GM18867 (cell line): ENCODE results near the gene CCDC27.
A peak's percentile ranks its signal among the peaks of the same experiment; 100 is the strongest.

Experiments
- ATAC-seq: cut with Tn5 transposase; IDR thresholded peaks from one replicate; pipeline ENCODE4 v1.9.1; 2021; ENCODE audit warnings: mild to moderate bottlenecking, moderate library complexity; ENCODE audit not compliant: unreplicated experiment

Gene CCDC27

GRCh38 chr1:3774276-3774945, 22.2 kb downstream of the CCDC27 start:
- no peak for ATAC-seq

DNA sequence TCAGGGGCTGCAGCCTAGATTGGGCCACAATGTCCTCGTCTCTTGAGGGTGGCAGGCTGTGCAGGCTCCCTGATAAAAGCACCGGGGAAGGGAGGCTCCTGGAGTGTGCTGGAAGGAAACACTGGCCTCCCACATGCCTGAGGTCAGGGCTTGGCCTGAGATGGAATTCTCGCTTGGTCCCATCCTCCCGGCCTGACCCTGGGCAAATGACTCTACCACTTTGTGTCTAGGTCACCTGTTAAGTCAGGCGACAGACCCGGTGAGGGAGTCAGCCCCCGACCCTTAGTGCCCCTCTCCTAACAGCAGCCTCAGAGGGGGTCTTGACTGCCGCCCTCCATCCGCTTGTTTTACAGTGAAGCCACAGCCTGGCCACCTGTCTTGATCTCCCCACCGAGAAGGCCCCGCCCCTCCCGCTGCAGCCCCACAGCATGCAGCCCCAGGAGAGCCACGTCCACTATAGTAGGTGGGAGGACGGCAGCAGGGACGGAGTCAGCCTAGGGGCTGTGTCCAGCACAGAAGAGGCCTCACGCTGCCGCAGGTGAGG, 22.8 kb downstream of the CCDC27 start:
- ATAC-seq = no peak

- ATAC-seq = peak; percentile 38
These were observed 23.4 kb downstream of the CCDC27 start for GRCh38 chr1:3775490-3776230.

DNA sequence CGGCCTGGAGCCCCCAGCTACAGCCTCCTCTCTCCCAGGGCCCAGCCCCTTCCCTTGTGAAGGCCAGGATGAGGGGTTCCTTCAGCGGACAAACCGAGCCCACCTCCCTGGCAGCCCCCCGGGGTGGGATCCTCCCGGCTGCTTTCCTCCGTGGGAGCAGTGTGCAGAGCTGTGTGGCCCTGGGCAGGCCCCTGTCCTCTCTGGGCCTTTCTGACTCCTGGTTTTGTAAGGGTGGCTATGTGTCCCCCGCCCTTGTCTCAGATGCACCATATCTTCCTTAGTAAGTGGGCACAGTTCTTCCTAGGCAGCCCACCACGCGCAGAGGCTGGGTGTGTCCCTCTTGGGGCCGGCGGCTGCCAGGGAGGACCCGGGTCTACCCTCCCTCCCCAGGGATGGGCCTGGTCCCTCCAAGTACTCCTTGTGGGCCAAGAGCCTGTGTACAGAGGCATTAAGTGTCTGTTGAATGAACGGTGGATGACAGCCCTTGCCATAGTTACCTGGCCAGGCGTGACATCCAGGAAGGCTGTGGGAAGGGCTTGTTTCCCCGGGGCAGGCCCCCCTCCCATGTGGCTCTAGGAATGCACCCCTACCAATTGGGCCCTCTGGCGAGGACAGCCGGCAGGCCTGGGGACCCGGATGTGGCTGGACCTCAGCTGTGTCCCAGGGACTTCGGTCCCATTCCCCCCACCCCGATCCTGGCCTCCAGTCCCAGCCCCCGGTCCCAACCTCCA, 24.1 kb downstream of the CCDC27 start:
- no peak for ATAC-seq

GRCh38 chr1:3777078-3777547, 24.9 kb downstream of the CCDC27 start:
- ATAC-seq = no peak

DNA sequence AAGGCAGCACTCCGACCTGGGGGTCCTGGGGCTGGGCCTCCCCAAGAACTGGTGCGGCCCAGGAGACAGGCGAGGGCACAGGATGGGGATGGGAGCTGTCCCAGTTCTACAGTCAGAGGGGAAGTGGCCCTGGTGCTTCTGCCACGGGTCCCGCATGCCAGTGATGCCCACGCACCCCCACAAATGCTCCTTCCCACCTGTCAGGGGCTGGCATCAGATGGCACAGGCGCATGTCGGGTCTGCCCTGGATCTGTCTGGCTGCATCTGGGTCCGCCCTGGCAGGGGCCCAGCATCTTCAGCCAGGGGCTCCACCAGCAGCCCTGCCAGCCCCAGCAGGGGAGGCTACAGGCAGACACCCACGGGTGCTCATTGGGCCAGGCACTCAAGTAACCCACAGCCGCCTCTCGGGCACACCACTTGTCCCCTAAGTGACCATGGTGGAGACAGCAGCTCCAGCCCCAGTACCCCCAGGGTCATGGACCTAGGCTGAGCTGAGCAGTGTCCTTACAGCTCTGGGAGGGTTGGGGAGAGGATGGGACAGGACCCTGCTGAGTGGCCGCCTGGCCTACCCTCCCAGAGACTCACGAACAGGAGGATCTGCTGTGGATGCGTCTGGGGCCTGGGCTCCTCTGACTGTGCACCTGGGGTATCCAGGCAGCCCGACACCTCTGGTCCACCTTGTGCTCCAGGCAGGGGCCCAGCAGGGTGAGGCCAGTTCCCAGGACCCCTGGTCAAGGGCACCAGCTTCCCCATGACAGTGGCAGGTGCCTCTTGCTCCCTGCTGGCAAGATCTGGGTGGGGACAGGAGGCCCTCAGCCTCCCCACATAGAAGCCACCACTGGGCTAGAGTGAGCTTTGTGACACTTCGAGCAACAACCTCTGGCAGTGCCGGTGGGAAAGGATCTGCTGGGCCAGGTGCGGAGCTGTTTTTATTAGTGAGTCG, 25.7 kb downstream of the CCDC27 start:
- no peak for ATAC-seq

- no peak for ATAC-seq
These were observed 26.5 kb downstream of the CCDC27 start for GRCh38 chr1:3778590-3779264.

DNA sequence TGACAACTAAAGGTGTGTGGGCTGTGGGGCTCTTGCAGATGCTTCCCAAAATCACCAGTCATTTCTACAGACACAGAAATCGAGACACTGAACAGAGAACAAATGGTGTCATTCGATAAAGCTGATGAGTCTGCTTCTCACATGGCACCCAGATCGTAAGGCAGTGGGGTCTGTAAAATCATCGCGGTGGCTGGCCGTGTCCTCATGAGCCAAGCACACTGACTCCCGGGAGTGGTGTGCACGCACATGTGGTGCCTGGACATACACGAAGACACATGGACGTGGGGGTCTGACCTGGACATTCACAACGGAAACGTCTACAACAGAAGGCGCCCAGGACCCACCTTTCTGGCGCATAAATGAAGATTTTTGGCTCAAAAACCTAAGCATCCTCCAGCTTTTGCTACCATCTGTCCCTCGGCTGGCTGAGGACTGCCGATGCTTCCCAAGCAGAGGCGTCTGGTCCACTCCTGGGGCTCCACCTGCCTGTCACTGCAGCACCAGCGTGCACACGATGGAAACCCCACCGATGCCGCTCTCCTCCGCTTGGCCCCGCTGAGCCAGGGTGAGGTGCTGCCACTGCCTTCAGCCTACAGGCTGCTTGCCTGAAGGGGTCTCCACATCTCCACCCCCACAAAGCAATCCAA, 27.1 kb downstream of the CCDC27 start:
- ATAC-seq = no peak

- ATAC-seq = no peak
These were observed 27.7 kb downstream of the CCDC27 start for GRCh38 chr1:3779912-3780416.

DNA sequence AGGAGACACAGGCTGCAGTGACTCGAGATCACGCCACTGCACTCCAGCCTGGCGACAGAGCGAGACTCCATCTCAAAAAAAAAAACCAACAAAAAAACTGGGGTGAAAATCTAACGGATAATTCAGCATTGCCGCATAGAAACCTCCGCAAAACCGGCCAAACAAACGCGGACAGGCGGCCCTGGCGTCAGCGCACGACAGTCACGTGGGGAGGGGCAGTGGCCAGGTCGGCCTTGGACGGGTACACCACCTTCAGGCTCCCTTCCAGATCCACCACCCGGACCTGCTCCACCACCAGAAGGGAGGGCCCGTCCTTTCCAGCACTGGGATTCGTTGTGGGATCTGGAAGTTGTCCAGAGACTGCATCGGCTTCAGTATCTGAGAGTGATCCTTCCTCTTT, 28.7 kb downstream of the CCDC27 start:
- ATAC-seq = no peak

- ATAC-seq = no peak
These were observed 31.6 kb downstream of the CCDC27 start for GRCh38 chr1:3783651-3784474.

DNA sequence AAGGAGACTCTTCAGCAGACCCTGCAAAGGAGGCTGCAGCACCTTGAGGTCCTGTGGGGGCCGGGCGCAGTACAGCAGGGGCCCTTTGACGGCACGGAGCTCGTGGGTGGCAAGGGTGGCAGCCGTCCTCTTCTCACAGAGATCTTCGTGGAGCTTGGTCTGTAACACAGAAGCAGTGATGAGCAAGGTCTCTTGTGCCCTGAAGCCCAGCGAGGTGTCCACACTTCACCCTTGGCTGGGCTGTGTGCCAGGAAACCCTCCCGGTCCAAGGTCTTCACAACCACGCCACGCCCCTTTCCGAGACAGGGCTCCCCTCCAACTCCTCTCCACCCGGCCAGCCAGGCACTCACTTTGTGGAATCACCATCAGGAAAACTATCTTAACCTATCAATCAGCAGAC, 32.8 kb downstream of the CCDC27 start:
- ATAC-seq = no peak

DNA sequence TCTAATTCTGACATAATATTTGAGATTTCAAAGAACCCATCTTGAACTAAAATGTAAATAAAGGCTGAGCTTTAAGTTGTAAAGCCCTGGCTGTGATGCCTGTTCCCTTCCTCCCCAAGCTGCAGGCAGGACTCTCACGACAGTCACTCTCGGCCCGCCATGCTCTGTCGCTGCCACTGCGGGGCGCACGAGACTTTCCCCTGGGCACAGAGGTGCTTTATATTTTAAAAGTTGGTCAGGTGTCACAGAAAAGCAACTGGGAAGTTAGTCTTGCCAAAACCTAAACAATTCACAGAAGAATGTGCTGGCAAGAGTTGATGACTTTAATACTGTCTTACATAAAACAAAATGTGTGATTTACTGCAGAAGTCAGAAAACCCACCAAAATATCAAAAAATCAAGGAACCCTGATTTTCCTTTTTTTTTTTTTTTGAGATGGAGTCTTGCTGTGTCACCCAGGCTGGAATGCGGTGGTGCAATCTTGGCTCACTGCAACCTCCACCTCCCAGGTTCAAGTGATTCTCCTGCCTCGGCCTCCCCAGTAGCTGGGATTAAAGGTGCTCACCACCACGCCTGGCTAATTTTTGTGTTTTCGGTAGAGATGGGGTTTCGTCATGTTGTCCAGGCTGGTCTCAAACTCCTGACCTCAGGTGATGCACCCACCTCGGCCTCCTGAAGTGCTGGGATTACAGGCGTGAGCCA, 33.4 kb downstream of the CCDC27 start:
- no peak for ATAC-seq

DNA sequence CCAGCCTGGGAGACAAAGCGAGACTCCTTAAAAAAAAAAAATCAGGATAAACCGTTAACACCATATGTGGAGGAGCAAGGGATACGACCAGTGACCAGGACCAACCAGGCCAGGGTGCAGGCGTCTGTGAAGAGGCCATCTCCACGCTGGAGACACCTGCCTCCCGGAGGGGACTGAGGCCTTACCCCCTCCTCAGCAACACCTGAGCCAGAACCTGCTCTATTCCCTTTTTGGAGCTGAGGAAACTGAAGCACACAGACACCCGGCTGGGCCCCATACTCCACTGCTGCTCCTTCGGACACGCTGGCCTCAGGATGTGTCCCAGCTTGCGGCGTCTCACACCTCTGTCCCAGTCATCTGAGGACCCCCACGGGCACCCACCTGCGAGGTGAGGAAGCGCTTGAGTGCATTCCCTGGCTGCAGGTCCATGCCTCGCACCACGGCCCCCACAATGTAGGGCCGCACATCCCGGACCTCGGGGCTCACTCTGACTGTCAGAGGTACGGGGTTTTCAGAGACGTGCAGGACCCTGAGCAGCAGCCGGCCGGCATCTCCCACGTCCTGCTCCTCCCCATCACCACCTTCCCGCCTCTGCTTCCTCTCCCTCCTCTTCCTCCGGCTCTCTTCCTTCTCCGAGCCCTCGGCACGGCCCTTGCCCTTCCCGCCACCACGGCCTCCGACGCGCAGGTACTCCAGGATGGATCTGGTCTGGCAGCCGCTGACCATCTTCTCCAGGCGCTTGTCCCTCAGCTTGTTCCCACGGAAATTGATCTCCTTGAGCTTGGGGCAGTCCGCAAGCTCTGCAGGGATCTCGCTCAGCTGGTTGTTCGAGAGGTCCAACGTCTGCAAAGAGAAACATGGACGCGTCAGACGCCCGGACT, 34.5 kb downstream of the CCDC27 start:
- no peak for ATAC-seq

- ATAC-seq = no peak
These were observed 35.1 kb downstream of the CCDC27 start for GRCh38 chr1:3787349-3787715.

GRCh38 chr1:3787745-3788605, 35.7 kb downstream of the CCDC27 start:
- ATAC-seq = no peak
